MCF 10A (cell line): ENCODE results near the gene WASF1. TPM values are rescaled to one million over a fixed set of nuclear protein-coding genes. Genes with fewer than 3 reads are reported as not detected.
A peak's percentile ranks its signal among the peaks of the same experiment; 100 is the strongest.

Experiments used
- BruUV-seq: library from RNA; stranded (reverse); fragments of 400-500 nt; replicated peaks from 2 replicates; lab custom pipeline; 2021; lab: Mats Ljungman, UMichigan
- CTCF ChIA-PET: fragments of 300-600 bp; sonication (Branson Sonifier 250); formaldehyde crosslinking; extraction: SDS; loops from one replicate; lab custom pipeline; 2021; ENCODE audit warnings: antibody characterized with exemption, inconsistent platforms; lab: Yijun Ruan, JAX
- POLR2A ChIA-PET: fragments of 300-600, 350-650 bp; sonication (Branson Sonifier 250); formaldehyde crosslinking; extraction: SDS; loops from one replicate; lab custom pipeline; 2020; ENCODE audit warnings: antibody characterized with exemption, inconsistent platforms; lab: Yijun Ruan, JAX
- DNase-seq: peaks from one replicate; pipeline ENCODE4 v3.0.0-alpha.2; 2018; ENCODE audit not compliant: unreplicated experiment
- H3K27ac Mint-ChIP-seq: one replicate; pipeline ENCODE4 v1.8.0; 2022; ENCODE audit warnings: mild to moderate bottlenecking, low read depth, mixed read lengths; ENCODE audit not compliant: unreplicated experiment
- H3K27me3 Mint-ChIP-seq: one replicate; pipeline ENCODE4 v1.8.0; 2022; ENCODE audit warnings: mixed read lengths; ENCODE audit not compliant: insufficient read depth, unreplicated experiment
- H3K36me3 Mint-ChIP-seq: one replicate; pipeline ENCODE4 v1.8.0; 2022; ENCODE audit warnings: mild to moderate bottlenecking, moderate library complexity, mixed read lengths; ENCODE audit not compliant: insufficient read depth, unreplicated experiment
- H3K4me1 Mint-ChIP-seq: one replicate; pipeline ENCODE4 v1.8.0; 2022; ENCODE audit warnings: mixed read lengths; ENCODE audit not compliant: insufficient read depth, unreplicated experiment
- H3K4me3 Mint-ChIP-seq: one replicate; pipeline ENCODE4 v1.8.0; 2022; ENCODE audit warnings: mild to moderate bottlenecking, moderate library complexity, mixed read lengths; ENCODE audit not compliant: unreplicated experiment
- H3K9me3 Mint-ChIP-seq: one replicate; pipeline ENCODE4 v1.8.0; 2022; ENCODE audit warnings: mixed read lengths; ENCODE audit not compliant: unreplicated experiment
- intact Hi-C: fragments of 100-400 bp; cut with micrococcal nuclease; formaldehyde crosslinking; loops from 2 replicates; pipeline ENCODE4 v1.14.1; 2022
- total RNA-seq: library from RNA; stranded (reverse); gene quantifications from 2 replicates; pipeline ENCODE4 v1.2.3, GENCODE V29; 2022
- TF ChIP-seq, protein P1 (sequence below): fragments of 200-600 bp; IDR thresholded peaks from one replicate; pipeline ENCODE4 v1.8.0; 2022; ENCODE audit warnings: antibody characterized with exemption, mild to moderate bottlenecking; ENCODE audit not compliant: unreplicated experiment

Gene WASF1
- total RNA-seq, 1 experiment from 2014 or later: 55.7 TPM

DNA sequence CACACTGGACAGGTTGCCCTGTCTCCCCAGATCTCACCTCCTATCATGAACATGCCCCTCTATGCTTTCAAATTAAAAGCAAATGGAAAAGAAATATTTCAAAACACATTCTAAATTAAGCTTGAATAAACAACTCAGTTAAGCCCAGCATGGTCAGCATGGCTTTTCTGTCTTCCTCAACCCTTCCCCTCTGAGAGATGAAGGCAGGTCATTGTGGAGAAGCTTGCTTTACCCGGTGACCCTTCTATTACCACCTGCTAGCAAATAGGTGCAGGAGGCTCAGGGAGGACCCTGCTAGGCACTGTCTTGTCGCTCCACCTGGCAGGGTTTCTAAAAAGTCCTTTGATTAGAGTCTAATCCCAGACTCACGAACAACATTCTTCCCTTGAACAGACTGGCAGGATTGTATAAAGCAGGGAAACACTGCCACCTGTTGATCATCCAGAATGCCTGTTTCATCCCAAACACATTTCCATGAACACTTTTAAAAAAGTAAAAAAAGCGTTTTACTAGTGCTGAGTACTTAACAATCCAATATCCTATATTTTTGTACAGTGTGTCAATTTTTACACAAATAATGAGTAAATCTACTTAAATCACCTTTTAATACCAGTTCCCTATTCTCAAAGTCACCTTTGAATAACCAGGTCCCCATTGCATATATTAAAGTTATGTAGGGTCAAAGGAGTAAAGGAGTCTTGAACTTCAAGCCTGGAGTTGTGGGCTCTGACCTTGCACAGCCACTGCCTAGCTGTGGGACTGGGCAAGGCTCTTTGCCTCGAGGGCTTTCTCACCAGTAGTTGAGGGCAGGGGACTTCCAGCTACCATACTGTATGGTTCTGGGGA, 125.9 kb downstream of the WASF1 start:
- no peaks in the 10 kb centered on the region for H3K4me1 Mint-ChIP-seq
- H3K27ac Mint-ChIP-seq: no peak overlapping the region
- H3K9me3 Mint-ChIP-seq: no peaks in the 10 kb centered on the region
- TF ChIP-seq, protein P1, sequence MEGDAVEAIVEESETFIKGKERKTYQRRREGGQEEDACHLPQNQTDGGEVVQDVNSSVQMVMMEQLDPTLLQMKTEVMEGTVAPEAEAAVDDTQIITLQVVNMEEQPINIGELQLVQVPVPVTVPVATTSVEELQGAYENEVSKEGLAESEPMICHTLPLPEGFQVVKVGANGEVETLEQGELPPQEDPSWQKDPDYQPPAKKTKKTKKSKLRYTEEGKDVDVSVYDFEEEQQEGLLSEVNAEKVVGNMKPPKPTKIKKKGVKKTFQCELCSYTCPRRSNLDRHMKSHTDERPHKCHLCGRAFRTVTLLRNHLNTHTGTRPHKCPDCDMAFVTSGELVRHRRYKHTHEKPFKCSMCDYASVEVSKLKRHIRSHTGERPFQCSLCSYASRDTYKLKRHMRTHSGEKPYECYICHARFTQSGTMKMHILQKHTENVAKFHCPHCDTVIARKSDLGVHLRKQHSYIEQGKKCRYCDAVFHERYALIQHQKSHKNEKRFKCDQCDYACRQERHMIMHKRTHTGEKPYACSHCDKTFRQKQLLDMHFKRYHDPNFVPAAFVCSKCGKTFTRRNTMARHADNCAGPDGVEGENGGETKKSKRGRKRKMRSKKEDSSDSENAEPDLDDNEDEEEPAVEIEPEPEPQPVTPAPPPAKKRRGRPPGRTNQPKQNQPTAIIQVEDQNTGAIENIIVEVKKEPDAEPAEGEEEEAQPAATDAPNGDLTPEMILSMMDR: peak; percentile 65
- no peak overlapping the region for H3K4me3 Mint-ChIP-seq
- BruUV-seq: no TSS peak
- peaks cover 11% of the 10 kb centered on the region for H3K27me3 Mint-ChIP-seq
- CTCF ChIA-PET: interaction anchor here (0.5 to 6.5 kb wide), 47 partner anchors 9 to 866 kb away, joined by 3 to 77 read pairs (median 4); no protein-coding TSS in a partner anchor
- intact Hi-C loops: loop anchor here (1.0 to 5.0 kb wide), 4 partner anchors 14 to 526 kb away; no protein-coding TSS in a partner anchor
- peak; percentile 71 for DNase-seq
- POLR2A ChIA-PET: no interaction called here
- no peaks in the 10 kb centered on the region for H3K36me3 Mint-ChIP-seq

DNA sequence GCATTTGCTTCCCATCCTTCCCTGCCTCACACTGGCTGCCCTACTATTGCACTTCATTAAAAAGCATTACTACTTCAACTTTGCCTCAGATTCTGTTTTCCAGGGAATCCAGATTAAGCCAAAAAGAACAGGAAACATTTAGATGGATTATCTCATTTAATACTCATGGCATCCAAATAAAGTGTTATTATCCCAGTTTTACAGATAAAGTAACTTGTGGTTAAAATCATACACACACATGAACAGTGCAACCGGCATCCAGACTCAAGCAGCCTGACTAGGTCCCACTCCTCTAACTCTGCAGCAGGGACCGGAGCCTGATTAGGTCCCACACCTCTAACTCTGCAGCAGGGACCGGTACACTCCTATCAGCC, 129.0 kb downstream of the WASF1 start:
- intact Hi-C loops: loop anchor here (5.0 kb wide), 1 partner anchor 523 kb away; no protein-coding TSS in a partner anchor
- no TSS peak for BruUV-seq

More for the DNA sequence above, 129.0 kb downstream of the WASF1 start:
- TF ChIP-seq, protein P1: no peak
- ChIA-PET POLR2A (no interaction called here), CTCF (interaction anchor here (2.7 to 3.2 kb wide), 2 partner anchors 11 to 345 kb away, joined by 11 to 31 read pairs; no protein-coding TSS in a partner anchor)
- H3K27ac Mint-ChIP-seq: no peak overlapping the region
- no peaks in the 10 kb centered on the region for H3K27me3 Mint-ChIP-seq
- no peaks in the 10 kb centered on the region for H3K9me3 Mint-ChIP-seq
- no peak for DNase-seq
- no peaks in the 10 kb centered on the region for H3K4me1 Mint-ChIP-seq
- H3K36me3 Mint-ChIP-seq: no peaks in the 10 kb centered on the region
- H3K4me3 Mint-ChIP-seq: no peak overlapping the region

Other genes starting within 250 kb of the WASF1 start
- gene GPR6, start 201.4 kb downstream of the WASF1 start, total RNA-seq: not detected in 2 replicates
- 15.9 and 16.8 TPM in 2 replicates for gene CDC40, start 757 bp upstream of the WASF1 start, total RNA-seq
- gene METTL24, start 178.7 kb upstream of the WASF1 start, total RNA-seq: not detected in 2 replicates
- gene DDO, start 235.9 kb upstream of the WASF1 start, total RNA-seq: not detected in 2 replicates